Stimulated activated CD8-positive, alpha-beta memory T cell treated with anti-CD3 and anti-CD28 coated beads, Interleukin-7, amount 100 ng/mL, for 4 hours (primary cell): ENCODE data around the gene RABEP2.
A peak's percentile ranks its signal among the peaks of the same experiment; 100 is the strongest.
"Not testable (repeated sequence)": the region's sequence is repeated elsewhere in the genome, so short reads cannot be mapped to it uniquely, and the experiment has no call there.

Experiments used
- DNase-seq, 2 donors: peaks; one replicate each; pipeline ENCODE4 v3.0.0-alpha.2; 2020; ENCODE audit warnings: low read depth in 2 of 2

Gene RABEP2, protein sequence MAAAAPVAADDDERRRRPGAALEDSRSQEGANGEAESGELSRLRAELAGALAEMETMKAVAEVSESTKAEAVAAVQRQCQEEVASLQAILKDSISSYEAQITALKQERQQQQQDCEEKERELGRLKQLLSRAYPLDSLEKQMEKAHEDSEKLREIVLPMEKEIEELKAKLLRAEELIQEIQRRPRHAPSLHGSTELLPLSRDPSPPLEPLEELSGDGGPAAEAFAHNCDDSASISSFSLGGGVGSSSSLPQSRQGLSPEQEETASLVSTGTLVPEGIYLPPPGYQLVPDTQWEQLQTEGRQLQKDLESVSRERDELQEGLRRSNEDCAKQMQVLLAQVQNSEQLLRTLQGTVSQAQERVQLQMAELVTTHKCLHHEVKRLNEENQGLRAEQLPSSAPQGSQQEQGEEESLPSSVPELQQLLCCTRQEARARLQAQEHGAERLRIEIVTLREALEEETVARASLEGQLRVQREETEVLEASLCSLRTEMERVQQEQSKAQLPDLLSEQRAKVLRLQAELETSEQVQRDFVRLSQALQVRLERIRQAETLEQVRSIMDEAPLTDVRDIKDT

DNA sequence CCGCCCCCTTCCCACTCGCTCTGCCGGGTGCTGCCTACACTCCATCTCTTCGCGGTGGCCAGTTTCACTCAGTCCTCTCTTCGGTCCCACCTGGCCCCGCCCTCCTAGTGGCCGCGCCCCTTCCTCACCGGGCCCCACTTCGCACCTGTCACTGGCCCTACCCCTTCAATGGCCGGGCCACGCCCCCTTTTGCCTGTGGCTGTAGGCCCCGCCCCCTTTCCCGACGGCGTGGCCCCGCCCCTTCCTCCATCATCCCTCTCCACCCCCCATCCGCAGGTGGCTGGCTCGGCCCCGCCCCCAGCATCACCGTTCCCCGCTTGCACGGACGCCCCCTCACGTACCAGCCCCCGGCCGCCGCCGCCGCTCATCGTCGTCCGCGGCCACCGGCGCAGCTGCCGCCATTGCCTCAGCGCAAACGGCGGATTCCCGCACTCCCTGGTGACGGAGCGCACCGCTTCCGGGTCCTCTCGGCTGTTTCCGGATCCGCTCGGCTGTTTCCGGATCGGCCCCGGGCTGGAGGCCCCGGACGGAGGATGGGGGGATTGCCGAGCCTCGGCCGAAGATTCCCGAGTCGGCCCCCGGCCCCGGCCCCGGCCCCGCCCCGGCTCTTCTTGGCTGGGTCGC is at the start of gene RABEP2:
Gene RABEP2, minus strand, starts transcription at position 477 of the 624 bp plus-strand sequence. Its CDS starts 75 bp downstream, at position 402.
- DNase-seq = peak; percentile 82 to 87

DNA sequence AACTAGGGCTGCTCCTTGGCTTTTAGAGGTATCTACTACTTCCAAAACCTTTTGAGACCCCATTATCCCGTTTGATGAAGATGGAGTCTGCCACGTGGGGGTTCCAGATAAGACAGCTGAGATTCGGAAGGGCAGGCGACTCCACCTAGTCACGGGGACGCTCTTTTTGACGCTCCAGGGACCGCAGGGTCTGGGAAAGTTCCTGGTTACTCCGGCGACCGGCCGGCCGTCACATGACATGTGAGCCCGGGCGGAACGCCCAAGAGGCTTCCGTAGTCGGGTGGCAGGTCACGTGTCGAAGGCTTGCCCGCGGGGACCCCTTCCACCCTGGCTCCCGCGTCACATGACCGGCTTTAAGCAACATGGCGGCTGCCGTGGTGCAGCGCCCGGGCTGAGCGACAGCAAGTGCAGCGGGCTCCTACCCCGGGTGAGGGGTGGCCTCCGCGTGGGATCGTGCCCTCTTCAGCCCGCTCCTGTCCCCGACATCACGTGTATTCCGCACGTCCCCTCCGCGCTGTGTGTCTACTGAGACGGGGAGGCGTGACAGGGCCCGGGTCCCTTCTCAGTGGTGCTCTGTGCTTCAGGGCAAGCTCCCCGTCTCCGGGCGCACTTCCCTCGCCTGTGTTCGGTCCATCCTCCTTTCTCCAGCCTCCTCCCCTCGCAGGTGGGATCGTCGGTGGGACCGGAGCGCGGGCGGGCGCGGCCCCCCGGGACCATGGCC is 49.6 kb upstream of the RABEP2 start, which contains the start of gene SPNS1:
Gene SPNS1, plus strand, starts transcription at position 342 of the 721 bp plus-strand sequence. Its CDS starts 374 bp downstream, at position 716.
- DNase-seq = peak; percentile 90 to 92

DNA sequence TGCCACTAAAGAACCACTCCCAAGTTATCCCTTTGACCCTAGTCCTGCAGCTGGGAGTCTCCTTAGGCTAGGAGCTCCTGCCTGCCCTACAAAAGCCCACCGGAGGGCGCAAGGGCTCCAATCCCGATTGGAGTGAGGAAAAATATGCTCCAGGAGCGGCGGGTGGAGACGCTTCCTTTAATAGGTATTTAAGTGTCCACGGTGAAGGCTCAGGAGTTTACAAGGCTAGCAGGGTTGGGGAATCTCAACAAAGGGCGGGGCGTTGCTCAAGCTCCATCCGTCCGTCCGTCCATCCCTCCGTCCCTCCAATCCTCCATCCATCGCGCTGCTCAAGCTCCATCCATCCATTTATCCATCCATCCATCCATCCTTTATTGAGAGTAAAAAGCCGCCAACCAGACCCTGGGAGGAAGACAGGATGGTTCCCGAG is 49.0 kb upstream of the RABEP2 start:
- no peak for DNase-seq

DNA sequence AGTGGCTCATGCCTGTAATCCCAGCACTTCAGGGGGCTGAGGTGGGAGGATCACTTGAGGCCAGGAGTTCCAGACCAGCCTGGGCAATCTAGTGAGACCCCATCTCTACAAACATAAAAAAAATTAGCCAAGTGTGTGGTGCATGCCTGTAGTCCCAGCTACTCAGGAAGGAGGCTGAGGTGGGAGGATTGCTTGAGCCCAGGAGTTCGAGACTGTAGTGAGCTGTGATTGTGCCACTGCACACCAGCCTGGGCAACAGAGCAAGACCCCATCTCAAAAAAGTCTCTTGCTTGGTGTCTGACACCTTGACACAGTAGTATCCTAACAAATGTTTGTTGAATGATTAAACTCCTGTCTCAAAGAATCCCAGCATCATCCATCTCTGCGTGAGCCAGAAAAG is 44.7 kb upstream of the RABEP2 start:
- DNase-seq = not testable (repeated sequence)

DNA sequence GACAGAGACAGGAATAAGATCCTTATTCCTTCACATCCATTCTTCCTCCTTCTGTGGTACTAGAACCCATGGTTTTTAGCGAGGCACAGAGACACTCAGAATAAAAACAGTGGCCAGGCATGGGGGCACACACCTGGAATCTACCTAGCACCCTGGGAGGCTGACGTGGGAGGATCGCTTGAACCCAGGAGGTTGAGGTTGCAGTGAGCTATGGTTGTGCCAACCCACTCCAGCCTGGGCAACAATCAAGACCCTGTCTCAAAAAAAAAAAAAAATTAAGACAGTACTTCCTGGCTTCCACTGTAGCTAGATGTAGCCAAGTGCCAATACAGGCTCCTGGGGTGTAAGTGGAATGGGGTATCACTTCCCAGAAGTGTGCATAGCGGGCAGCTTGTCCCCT is 42.1 kb upstream of the RABEP2 start:
- DNase-seq = no peak

DNA sequence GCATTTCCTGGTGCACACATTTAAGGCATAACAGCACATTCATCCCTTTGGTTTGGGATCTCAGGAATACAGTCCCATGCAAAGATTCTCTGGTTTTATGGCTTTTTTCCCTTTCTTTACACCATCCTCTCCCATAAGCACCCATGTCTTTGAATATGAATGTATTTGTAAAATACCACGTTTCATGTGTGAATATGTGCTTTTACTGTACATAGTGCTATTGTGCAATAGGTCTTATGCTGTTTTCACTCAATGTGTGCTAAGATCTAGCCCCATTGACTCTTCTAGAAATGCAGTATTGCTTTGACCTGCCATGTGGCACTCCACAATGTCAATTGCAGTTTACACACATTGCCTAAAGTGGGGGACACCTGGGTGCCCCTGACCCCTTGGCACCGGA is 39.5 kb upstream of the RABEP2 start:
- DNase-seq = no peak

DNA sequence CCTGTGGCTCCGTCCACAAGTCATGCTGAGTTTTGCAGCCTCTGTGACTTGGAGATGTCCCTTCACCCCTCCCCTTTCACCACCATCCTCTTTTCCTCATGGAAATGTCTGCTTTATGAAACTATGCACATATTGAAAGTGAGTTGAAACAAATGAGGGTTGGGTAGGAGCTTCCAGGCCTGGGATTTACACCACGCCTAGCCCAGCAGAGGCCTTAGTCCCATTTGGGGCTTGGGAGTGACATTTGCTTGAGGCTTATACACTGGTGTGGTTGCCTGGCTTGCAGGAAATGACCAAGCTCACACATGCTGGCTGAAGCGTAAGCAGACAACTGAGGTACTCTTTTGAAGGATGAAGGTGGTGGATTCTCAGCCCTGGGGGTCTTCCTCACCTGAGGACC is 39.0 kb upstream of the RABEP2 start:
- no peak for DNase-seq

DNA sequence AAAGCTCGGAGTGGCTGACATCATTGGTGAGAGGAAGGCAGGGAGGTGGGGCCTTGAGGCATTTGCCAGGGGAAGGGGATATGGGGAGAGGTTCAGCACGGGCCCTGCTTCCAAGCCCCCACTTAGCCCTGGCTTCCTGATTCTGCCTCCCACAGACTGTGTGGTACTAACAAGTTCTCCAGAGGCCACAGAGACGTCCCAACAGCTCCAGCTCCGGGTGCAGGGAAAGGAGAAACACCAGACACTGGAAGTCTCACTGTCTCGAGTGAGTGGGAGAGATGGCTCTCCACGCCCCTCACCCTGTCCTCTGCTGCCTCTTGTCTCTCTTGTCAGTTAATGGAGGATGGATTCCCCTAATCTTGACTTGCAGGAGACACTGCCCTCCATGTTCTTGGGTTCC is 33.8 kb upstream of the RABEP2 start:
- DNase-seq = no peak

DNA sequence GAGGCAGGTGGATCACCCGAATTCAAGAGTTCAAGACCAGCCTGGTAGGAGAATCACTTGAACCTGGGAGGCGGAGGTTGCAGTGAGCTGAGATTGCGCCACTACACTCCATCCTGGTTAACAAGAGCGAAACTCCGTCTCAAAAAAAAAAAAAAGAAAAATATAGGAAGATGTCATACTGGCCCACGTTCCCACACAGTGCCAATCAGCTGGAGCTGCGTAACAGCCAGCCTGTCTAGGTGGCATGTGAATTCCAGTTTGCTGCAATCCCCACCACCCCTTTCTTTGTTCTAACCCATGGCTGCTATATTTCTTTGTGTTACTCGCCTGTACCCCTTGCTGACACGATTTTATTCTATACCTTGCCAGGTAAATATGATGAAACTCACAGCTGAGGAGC is 33.2 kb upstream of the RABEP2 start:
- DNase-seq = no peak

DNA sequence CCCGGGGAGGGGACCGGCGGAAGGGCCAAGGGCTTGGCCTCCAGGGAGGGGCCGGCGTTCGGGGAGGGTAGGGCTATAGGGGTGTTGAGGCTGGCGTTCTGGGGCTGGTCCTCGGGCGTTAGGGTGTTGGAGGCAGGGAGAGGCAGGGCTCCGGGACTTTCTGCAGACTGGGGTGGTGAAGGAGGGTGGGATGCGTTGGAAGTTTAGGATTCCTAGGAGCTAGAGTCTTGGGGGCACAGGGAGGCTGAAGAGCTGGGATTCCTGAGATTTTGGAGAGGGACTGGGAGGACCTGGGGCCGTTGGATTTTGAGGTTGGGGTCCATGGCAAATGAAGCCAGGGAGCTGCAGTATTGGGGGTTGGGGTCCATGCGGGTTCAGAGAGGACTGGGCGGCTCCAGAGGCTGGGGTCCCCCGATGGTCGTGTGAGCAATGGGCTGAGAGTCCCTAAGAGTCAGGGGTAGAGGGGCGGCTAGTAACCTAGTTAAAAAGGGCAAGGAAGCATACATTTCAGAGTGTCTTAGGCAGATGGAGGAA is 26.4 kb upstream of the RABEP2 start:
- no peak for DNase-seq

DNA sequence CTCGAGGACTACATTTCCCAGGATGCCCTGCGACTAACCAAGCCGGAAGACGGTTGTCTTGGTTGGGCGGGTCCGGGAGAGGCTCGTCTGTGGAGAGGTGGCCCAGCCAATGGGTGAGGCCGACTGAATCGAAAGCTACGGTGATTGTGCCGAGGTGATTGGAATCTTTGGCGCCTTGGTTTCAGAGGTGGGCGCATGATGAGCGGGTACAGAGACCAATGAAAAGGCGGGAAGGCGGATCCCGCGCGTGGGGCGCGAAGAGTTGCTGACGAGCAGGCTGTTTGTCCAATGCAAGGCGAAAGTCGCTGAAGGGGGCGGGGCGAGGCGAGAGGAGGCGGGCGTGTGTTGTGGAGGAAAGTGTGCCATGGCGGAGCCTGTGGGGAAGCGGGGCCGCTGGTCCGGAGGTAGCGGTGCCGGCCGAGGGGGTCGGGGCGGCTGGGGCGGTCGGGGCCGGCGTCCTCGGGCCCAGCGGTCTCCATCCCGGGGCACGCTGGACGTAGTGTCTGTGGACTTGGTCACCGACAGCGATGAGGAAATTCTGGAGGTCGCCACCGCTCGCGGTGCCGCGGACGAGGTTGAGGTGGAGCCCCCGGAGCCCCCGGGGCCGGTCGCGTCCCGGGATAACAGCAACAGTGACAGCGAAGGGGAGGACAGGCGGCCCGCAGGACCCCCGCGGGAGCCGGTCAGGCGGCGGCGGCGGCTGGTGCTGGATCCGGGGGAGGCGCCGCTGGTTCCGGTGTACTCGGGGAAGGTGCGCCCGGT is 25.8 kb upstream of the RABEP2 start, which contains the start of gene NFATC2IP:
Gene NFATC2IP, plus strand, starts transcription at position 290 of the 762 bp plus-strand sequence. Its CDS starts 75 bp downstream, at position 365.
- peak; percentile 99 to 100 for DNase-seq

DNA sequence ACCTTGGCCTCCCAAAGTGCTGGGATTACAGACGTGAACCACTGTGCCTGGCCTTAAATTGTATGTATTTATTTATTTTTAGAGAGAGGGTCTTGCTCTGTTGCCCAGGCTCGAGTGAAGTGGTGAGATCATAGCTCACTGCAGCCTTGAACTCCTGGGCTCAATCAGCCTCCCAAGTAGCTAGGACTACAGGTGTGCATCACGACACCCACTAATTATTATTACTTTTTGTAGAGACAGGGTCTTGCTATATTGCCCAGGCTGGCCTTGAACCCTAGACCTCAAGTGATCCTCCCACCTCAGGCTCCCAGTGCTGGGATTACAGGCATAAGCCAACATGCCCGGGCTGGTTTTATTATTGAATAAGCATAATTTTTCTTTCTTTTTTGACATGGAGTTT is 21.6 kb upstream of the RABEP2 start:
- DNase-seq = no peak

DNA sequence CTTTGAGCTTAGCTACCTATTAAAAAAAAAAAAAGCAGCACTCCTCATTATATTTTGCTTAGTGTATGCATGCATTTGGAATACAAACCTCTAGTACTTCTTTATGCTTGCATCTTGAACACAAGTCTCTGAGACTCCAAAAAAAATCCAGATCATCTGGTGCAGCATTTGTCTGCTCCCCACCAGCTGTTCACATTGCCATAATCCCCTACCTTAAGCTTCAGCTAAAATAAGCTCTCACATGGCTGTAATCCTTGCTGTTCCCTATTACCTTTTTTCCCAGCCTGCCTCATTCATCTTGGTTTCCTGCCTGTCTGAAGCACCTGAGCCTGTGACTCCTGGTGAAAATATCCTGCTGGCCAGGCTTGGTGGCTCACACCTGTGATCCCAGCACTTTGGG is 18.2 kb upstream of the RABEP2 start:
- no peak for DNase-seq

DNA sequence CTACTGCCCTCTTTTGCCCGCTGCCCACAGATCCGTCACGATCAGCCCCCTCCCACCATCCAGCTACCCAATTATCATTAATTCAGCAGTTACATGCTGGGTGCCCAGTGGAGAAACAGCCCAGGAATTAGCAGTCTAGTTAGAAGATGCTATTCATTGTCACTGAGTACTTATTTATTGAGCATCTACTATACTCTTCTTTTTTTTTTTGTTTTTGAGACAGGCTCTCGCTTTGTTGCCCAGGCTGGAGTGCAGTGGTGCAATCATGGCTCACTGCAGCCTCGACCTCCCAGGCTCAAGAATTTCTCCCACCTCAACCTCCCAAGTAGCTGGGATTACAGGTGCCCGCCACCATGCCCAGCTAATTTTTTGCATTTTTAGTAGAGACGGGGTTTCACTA is 14.8 kb upstream of the RABEP2 start:
- not testable (repeated sequence) for DNase-seq

DNA sequence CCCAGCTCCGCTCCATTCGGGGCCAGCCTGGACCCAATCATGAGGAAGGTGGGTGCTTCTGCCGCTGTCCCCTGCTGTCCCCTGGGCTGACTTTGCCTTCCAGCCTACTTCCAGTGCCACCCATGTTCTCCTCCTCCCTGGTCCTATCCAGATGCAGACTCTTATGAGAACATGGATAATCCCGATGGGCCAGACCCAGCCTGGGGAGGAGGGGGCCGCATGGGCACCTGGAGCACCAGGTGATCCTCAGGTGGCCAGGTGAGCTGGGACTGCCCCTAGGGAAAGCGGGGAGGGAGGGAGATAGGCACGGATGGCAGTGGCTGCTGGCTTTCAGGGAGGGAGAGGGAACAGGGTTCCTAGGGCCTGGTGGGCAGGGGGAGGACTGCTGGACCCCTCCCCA is 13.7 kb upstream of the RABEP2 start:
- DNase-seq = no peak

DNA sequence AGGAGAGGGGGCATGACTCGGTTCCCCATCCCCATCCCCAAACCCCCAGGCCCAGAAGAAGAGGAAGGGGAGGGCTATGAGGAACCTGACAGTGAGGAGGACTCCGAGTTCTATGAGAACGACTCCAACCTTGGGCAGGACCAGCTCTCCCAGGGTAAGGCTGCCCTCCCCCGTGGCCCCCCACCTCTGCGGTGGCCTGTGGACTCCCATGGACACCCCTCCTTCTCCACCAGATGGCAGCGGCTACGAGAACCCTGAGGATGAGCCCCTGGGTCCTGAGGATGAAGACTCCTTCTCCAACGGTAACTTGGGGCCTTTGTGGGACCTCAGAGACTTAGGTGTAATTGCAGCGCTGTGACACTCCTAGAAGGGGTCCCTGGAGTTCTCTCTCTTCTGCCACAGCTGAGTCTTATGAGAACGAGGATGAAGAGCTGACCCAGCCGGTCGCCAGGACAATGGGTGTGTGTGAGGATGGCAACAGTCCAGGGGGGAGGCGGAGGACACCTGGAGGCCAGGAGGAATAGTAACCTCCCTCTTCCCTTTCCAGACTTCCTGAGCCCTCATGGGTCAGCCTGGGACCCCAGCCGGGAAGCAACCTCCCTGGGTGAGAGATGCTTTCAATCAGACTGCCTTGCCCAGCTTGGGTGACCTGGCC is 12.3 kb upstream of the RABEP2 start:
- DNase-seq = no peak

DNA sequence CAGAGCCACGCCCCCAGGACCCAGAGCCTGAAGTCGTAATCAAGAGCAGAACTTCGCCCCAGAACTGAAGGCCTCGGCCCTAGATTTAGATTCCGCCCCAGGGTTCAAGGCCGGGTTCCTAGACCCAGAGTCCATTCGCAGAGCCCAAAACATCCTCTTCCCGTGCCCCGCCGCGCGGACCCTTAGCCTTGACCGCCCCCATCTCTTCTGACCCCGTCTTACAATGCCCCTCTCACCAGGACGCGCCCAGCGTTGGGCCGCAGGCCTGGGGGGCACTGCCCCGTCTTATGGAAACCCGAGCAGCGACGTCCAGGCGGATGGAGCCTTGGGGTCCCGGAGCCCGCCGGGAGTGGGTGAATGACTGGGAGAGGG is 11.7 kb upstream of the RABEP2 start:
- no peak for DNase-seq

DNA sequence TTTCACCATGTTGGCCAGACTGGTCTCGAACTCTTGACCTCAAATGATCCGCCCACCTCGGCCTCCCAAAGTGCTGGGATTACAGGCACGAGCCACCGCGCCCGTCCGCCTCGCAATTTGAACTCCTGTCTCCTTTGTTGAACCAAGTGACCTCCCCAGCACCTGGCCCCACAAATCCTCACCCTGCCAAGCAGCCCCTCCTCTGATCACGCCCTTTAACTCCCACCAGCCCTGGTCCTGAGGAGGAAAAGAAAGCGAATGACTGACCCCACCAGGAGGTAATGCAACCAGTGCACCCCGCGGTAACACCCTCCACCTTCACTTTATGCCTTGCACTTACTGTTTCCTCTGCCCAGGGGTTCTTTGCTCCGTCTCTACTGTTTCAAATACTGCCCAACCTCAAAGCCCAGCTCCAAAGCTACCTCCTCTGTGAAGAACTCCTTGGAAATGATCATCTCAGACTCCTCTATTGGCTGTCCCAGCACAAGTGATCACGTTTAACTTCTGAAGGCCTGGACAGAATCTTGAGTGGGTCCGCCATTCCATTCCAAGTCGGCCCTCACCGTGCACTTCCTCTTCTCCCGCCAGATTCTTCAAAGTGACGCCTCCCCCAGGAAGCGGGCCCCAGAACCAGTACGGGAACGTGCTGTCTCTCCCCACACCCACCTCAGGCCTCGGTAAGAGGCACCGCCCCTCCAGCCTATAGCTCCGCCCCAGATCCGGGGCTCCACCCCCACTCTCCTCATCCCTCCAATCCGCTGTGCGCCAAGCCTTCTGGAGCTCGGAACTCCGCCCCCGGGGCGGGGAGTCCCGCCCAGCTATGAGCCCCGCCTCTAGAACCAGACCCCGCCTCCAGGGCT is 11.1 kb upstream of the RABEP2 start:
- DNase-seq = peak; percentile 64 to 67

DNA sequence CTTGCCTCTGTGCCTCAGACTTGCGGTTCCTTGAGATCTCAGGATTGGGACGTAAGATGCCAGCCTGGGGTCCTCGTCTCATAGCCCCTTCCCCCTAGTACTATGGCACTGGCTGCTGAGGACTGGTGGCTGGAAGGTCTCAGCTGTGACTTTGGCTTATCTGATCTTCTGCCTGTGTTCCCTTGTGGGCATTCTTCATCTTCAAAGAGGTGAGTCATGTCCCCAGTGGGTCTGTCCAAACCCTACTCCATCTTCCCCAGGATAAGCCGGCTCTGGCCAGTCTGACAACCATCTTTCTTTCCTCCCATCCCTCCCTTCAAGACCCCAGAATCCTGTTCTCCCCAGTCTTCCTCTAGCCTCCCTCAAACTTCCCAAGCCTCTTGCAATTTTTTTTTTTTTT is 10.3 kb upstream of the RABEP2 start:
- no peak for DNase-seq

DNA sequence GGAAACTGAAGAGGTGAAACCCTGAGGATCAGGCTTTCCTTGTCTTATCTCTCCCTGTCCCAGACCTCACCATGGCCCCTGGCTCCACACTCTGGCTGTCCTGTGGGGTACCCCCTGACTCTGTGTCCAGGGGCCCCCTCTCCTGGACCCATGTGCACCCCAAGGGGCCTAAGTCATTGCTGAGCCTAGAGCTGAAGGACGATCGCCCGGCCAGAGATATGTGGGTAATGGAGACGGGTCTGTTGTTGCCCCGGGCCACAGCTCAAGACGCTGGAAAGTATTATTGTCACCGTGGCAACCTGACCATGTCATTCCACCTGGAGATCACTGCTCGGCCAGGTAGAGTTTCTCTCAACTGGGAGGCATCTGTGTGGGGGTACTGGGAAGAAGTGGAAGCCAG is 8.1 kb upstream of the RABEP2 start:
- DNase-seq = no peak
